Endothelial cell of umbilical vein (primary cell): Measurements from ENCODE around the gene TSPEAR.
"Not testable (repeated sequence)": the region's sequence is repeated elsewhere in the genome, so short reads cannot be mapped to it uniquely, and the experiment has no call there.

Source experiments
- CTCF ChIP-seq, 2 donors: IDR thresholded peaks; 1 replicate in 1 of 2; 2 replicates in 1 of 2; pipeline ENCODE4 v1.5.1; 2011; ENCODE audit warnings: low read length in 2 of 2, mild to moderate bottlenecking in 2 of 2, moderate library complexity in 2 of 2, control low read depth in 1 of 2, inconsistent platforms in 1 of 2, low read depth in 1 of 2; ENCODE audit not compliant: insufficient read depth in 1 of 2; ENCODE audit errors: extremely low read depth in 1 of 2
- JUN ChIP-seq: IDR thresholded peaks from 2 replicates; pipeline ENCODE4 v1.6.1; 2011; ENCODE audit warnings: borderline replicate concordance, low read depth; ENCODE audit not compliant: insufficient read length, insufficient read depth
- POLR2A ChIP-seq: IDR thresholded peaks from 2 replicates; pipeline ENCODE4 v1.6.1; 2012; ENCODE audit warnings: low read depth, mild to moderate bottlenecking, control low read depth, low read length

GRCh38 chr21:44697172-44697810 is 14.1 kb downstream of the TSPEAR start, which contains the start of gene KRTAP10-12:
- not testable (repeated sequence) for TF ChIP-seq JUN; CTCF (IDR thresholded peaks at IDR 0.05; ENCODE audit: extremely low read depth in 1 of 2, insufficient read depth in 1 of 2, low read depth in 1 of 2, low read length in 2 of 2); POLR2A
